SK-N-SH treated with all-trans-retinoic acid at 6 μM for 48 hours (cell line): ENCODE results near the gene ASB2.

ENCODE experiments used
- ATAC-seq: fragments of 200-7000 bp; cut with Tn5 transposase; 3 replicates; pipeline ENCODE4 v1.9.1; 2020; ENCODE audit warnings: mild to moderate bottlenecking, moderate library complexity
- ARNTL ChIP-seq: fragments of 450-650 bp; formaldehyde crosslinking; IDR thresholded peaks from 2 replicates; pipeline ENCODE4 v1.5.0; 2020; ENCODE audit warnings: low read depth, mild to moderate bottlenecking, moderate library complexity, borderline replicate concordance
- BACH2 ChIP-seq: fragments of 250-450 bp; sonication (Bioruptor Pico); IDR thresholded peaks from 2 replicates; pipeline ENCODE4 v1.9.0; 2021; ENCODE audit warnings: mild to moderate bottlenecking, borderline replicate concordance
- CSDC2 ChIP-seq: fragments of 250-450 bp; sonication (Bioruptor Pico); IDR thresholded peaks from 2 replicates; pipeline ENCODE4 v1.5.0; 2020; ENCODE audit warnings: mild to moderate bottlenecking, moderate library complexity
- ESRRG ChIP-seq: fragments of 250-450 bp; sonication (Bioruptor Pico); IDR thresholded peaks from 2 replicates; pipeline ENCODE4 v1.6.1; 2021; ENCODE audit warnings: mild to moderate bottlenecking
- GLIS3 ChIP-seq: fragments of 250-450 bp; sonication (Bioruptor Pico); IDR thresholded peaks from 2 replicates; pipeline ENCODE4 v1.5.0; 2020; ENCODE audit warnings: mild to moderate bottlenecking, moderate library complexity
- ISL1 ChIP-seq: fragments of 250-450 bp; sonication (Bioruptor Pico); IDR thresholded peaks from 2 replicates; pipeline ENCODE4 v2.1.2; 2022; ENCODE audit warnings: mild to moderate bottlenecking, moderate library complexity
- OSR1 ChIP-seq: fragments of 250-450 bp; sonication (Bioruptor Pico); IDR thresholded peaks from 2 replicates; pipeline ENCODE4 v1.8.0; 2022; ENCODE audit warnings: moderate library complexity, mild to moderate bottlenecking, inconsistent platforms
- PATZ1 ChIP-seq: fragments of 250-450 bp; sonication (Bioruptor Pico); IDR thresholded peaks from 2 replicates; pipeline ENCODE4 v1.8.0; 2020; ENCODE audit warnings: mild to moderate bottlenecking, moderate library complexity, borderline replicate concordance
- PPARA ChIP-seq: fragments of 250-450 bp; sonication (Bioruptor Pico); IDR thresholded peaks from 2 replicates; pipeline ENCODE4 v1.5.0; 2020; ENCODE audit warnings: mild to moderate bottlenecking, borderline replicate concordance
- SNAI2 ChIP-seq: fragments of 250-450 bp; sonication (Bioruptor Pico); IDR thresholded peaks from 2 replicates; pipeline ENCODE4 v1.5.0; 2020; ENCODE audit warnings: mild to moderate bottlenecking, moderate library complexity
- TCF4 ChIP-seq: fragments of 250-450 bp; sonication (Bioruptor Pico); IDR thresholded peaks from 2 replicates; pipeline ENCODE4 v1.8.0; 2021; ENCODE audit warnings: mild to moderate bottlenecking, moderate library complexity, borderline replicate concordance
- TOX ChIP-seq: fragments of 250-450 bp; sonication (Bioruptor Pico); IDR thresholded peaks from 2 replicates; pipeline ENCODE4 v1.8.0; 2021; ENCODE audit warnings: mild to moderate bottlenecking, moderate library complexity, borderline replicate concordance
- TSHZ2 ChIP-seq: fragments of 250-450 bp; sonication (Bioruptor Pico); IDR thresholded peaks from 2 replicates; pipeline ENCODE4 v1.5.0; 2020; ENCODE audit warnings: mild to moderate bottlenecking, moderate library complexity
- ZC3H10 ChIP-seq: fragments of 250-450 bp; sonication (Bioruptor Pico); IDR thresholded peaks from 2 replicates; pipeline ENCODE4 v1.5.1; 2021; ENCODE audit warnings: mild to moderate bottlenecking, moderate library complexity
- ZFP3 ChIP-seq: fragments of 250-450 bp; sonication (Bioruptor Pico); IDR thresholded peaks from 2 replicates; pipeline ENCODE4 v1.5.0; 2020; ENCODE audit warnings: mild to moderate bottlenecking, moderate library complexity
- ZFP30 ChIP-seq: fragments of 450-650 bp; formaldehyde crosslinking; IDR thresholded peaks from 2 replicates; pipeline ENCODE4 v1.5.0; 2022; ENCODE audit warnings: mild to moderate bottlenecking, moderate library complexity
- ZNF565 ChIP-seq: fragments of 450-650 bp; formaldehyde crosslinking; conservative IDR thresholded peaks from 2 replicates; pipeline ENCODE4 v1.5.0; 2020; ENCODE audit warnings: low read depth, mild to moderate bottlenecking, moderate library complexity
- ZNF70 ChIP-seq: fragments of 450-650 bp; formaldehyde crosslinking; IDR thresholded peaks from 2 replicates; pipeline ENCODE4 v1.5.0; 2020; ENCODE audit warnings: mild to moderate bottlenecking, moderate library complexity
- ZNF8 ChIP-seq: fragments of 450-650 bp; formaldehyde crosslinking; IDR thresholded peaks from 2 replicates; pipeline ENCODE4 v1.5.0; 2020; ENCODE audit warnings: mild to moderate bottlenecking, moderate library complexity
- TF ChIP-seq, protein P1 (sequence below): fragments of 250-450 bp; sonication (Bioruptor Pico); IDR thresholded peaks from 2 replicates; pipeline ENCODE4 v1.5.1; 2021; ENCODE audit warnings: mild to moderate bottlenecking, moderate library complexity
- TF ChIP-seq, protein P2 (sequence below): fragments of 250-450 bp; sonication (Bioruptor Pico); IDR thresholded peaks from 2 replicates; pipeline ENCODE4 v1.5.1; 2020; ENCODE audit warnings: low read depth, mild to moderate bottlenecking, moderate library complexity

The ASB2 gene

DNA sequence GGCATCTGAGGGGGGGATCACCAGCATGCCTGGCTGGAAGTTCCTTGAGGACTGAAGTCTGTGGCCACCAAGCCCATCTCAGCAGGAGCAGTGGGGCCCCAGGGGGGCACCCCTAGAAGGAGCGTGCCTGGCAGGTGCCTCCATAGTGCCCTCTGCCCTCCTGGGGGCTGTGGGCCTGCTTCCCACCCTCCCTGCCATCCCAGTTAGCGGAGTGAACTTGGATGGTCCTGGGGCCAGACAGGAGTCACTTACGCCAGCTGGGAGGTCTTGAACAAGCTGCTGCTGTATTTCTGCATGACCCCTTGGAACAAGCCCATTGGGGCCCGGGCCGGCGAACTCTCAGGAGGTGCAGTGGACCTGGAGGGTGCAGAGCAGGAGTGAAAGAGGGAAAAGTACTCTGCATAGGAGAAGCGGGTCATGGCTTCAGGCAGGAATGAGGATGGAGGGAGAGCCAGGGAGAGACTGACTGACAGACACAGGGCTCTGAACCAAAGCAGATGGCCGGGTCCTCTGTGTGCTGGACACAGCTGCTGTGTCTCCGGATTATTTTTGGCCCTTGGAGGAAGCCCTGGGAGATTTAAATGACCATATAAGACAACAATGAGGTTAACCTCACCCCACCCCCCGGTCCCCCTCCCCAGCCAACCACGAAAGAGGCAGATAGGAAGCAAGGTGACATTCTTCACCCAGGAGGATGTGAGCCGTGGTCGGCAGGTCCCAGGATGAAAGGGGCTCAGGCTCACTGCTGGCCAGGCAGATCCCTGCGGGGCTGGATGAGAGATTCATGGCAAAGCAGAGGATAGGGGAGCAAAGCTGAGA, 19.6 kb downstream of the ASB2 start:
- no peak for ATAC-seq
- TF ChIP-seq, protein P1, sequence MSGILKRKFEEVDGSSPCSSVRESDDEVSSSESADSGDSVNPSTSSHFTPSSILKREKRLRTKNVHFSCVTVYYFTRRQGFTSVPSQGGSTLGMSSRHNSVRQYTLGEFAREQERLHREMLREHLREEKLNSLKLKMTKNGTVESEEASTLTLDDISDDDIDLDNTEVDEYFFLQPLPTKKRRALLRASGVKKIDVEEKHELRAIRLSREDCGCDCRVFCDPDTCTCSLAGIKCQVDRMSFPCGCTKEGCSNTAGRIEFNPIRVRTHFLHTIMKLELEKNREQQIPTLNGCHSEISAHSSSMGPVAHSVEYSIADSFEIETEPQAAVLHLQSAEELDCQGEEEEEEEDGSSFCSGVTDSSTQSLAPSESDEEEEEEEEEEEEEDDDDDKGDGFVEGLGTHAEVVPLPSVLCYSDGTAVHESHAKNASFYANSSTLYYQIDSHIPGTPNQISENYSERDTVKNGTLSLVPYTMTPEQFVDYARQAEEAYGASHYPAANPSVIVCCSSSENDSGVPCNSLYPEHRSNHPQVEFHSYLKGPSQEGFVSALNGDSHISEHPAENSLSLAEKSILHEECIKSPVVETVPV = no peak
- no peak for TF ChIP-seq OSR1 (CRISPR knock-in tag)
- TF ChIP-seq ZNF70 = no peak
- no peak for TF ChIP-seq GLIS3 (CRISPR knock-in tag)
- TF ChIP-seq ARNTL (CRISPR knock-in tag) = no peak
- no peak for TF ChIP-seq ZNF8
- no peak for TF ChIP-seq ZFP3
- no peak for TF ChIP-seq ZNF565 (CRISPR knock-in tag)
- TF ChIP-seq ZFP30 (CRISPR knock-in tag) = no peak
- TF ChIP-seq TCF4 (CRISPR knock-in tag) = no peak
- no peak for TF ChIP-seq ZC3H10

- TF ChIP-seq ZNF565 (CRISPR knock-in tag) = no peak
- TF ChIP-seq TCF4 (CRISPR knock-in tag) = no peak
- no peak for TF ChIP-seq TOX (CRISPR knock-in tag)
- TF ChIP-seq SNAI2 (CRISPR knock-in tag) = no peak
- no peak for TF ChIP-seq ZNF70
- TF ChIP-seq CSDC2 (CRISPR knock-in tag) = no peak
- no peak for TF ChIP-seq ZNF8
- TF ChIP-seq ZC3H10 = no peak
- no peak for TF ChIP-seq PPARA (CRISPR knock-in tag)
- TF ChIP-seq ESRRG (CRISPR knock-in tag) = no peak
- no peak for TF ChIP-seq ISL1 (CRISPR knock-in tag)
- TF ChIP-seq, protein P1 = no peak
- TF ChIP-seq TSHZ2 (CRISPR knock-in tag) = no peak
- TF ChIP-seq ARNTL (CRISPR knock-in tag) = no peak
- TF ChIP-seq OSR1 (CRISPR knock-in tag) = no peak
- TF ChIP-seq, protein P2, sequence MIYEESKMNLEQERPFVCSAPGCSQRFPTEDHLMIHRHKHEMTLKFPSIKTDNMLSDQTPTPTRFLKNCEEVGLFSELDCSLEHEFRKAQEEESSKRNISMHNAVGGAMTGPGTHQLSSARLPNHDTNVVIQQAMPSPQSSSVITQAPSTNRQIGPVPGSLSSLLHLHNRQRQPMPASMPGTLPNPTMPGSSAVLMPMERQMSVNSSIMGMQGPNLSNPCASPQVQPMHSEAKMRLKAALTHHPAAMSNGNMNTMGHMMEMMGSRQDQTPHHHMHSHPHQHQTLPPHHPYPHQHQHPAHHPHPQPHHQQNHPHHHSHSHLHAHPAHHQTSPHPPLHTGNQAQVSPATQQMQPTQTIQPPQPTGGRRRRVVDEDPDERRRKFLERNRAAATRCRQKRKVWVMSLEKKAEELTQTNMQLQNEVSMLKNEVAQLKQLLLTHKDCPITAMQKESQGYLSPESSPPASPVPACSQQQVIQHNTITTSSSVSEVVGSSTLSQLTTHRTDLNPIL (CRISPR knock-in tag) = no peak
- ATAC-seq = no peak
Observed at GRCh38 chr14:93955850-93956481, 20.4 kb downstream of the ASB2 start.

GRCh38 chr14:93954900-93955849, 21.2 kb downstream of the ASB2 start:
- no peak for ATAC-seq
- TF ChIP-seq OSR1 (CRISPR knock-in tag) = no peak
- TF ChIP-seq ZNF565 (CRISPR knock-in tag) = no peak
- no peak for TF ChIP-seq TOX (CRISPR knock-in tag)
- TF ChIP-seq SNAI2 (CRISPR knock-in tag) = no peak
- TF ChIP-seq ZNF70 = no peak
- TF ChIP-seq BACH2 (CRISPR knock-in tag) = no peak
- TF ChIP-seq ZFP30 (CRISPR knock-in tag) = no peak
- TF ChIP-seq PATZ1 (CRISPR knock-in tag) = no peak
- TF ChIP-seq, protein P2 (CRISPR knock-in tag) = no peak
- TF ChIP-seq, all 23 proteins: peak for 0
